Right lobe of liver (tissue), 6 donors: Measurements from ENCODE around the gene SLC14A1. TPM values are rescaled to one million over a fixed set of nuclear protein-coding genes. Genes with fewer than 3 reads are reported as not detected.
A peak's percentile ranks its signal among the peaks of the same experiment; 100 is the strongest.

Experiments used
- ATAC-seq, 4 donors: fragments of 200-7000 bp; cut with Tn5 transposase; one replicate each; pipeline ENCODE4 v1.9.1; 2020; ENCODE audit warnings: mild to moderate bottlenecking in 4 of 4, moderate library complexity in 4 of 4
- DNase-seq, 3 donors: peaks; one replicate each; pipeline ENCODE4 v3.0.0-alpha.2; 2020
- H3K27ac ChIP-seq, 3 donors: fragments of 200-600 bp; one replicate each; pipeline ENCODE4 v1.8.0; 2022
- H3K27me3 ChIP-seq, 2 donors: fragments of 200-600 bp; one replicate each; pipeline ENCODE4 v1.8.0; 2022
- H3K36me3 ChIP-seq, 4 donors: fragments of 200-600 bp; sonication (generic) in 1 of 4; one replicate each; pipeline versions ENCODE4 v1.5.1 to v1.8.0; 2017 to 2022; ENCODE audit warnings: control low read depth in 1 of 4
- H3K4me1 ChIP-seq, 4 donors: fragments of 200-600 bp; sonication (generic) in 1 of 4; one replicate each; pipeline versions ENCODE4 v1.5.1 to v1.8.0; 2017 to 2022; ENCODE audit warnings: control low read depth in 1 of 4
- H3K4me3 ChIP-seq, 3 donors: fragments of 200-600 bp; one replicate each; pipeline ENCODE4 v1.8.0; 2022
- H3K9me3 ChIP-seq, 4 donors: fragments of 200-600 bp; sonication (generic) in 1 of 4; one replicate each; pipeline versions ENCODE4 v1.5.1 to v1.8.0; 2017 to 2022; ENCODE audit warnings: control low read depth in 1 of 4
- POLR2A ChIP-seq: fragments of 450-650 bp; IDR thresholded peaks from one replicate; pipeline ENCODE4 v1.6.1; 2017; ENCODE audit warnings: antibody characterized with exemption, mild to moderate bottlenecking
- WGBS: methylation state at CpG from one replicate; pipeline ENCODE4 v1.1.6; 2018; ENCODE audit warnings: low coverage, low lambda C conversion rate; ENCODE audit not compliant: insufficient coverage; ENCODE audit errors: missing lambda C conversion rate; 5-methylcytosine and 5-hydroxymethylcytosine counted together
- intact Hi-C, 2 donors: fragments of 100-400 bp; cut with DNase I; formaldehyde crosslinking; loops; one replicate each; pipeline versions ENCODE4 v1.11.2 to v1.14.1; 2022
- small RNA-seq, 2 experiments: library from RNA; depleted of rRNA; stranded (forward); fragments of <200 nt; gene quantifications; one replicate each; pipeline ENCODE3, GENCODE V24; 2016
- total RNA-seq, 6 experiments: library from RNA; depleted of rRNA in 2 of 6; stranded (reverse); fragments of >200 nt in 2 of 6; fragmentation: NEBNext Ultra II Directional in 3 of 6; extraction: Animal tissue kit (Norgen Biotek cat#: 25700) in 3 of 6; gene quantifications; one replicate each; pipeline versions ENCODE4 v1.1.0 to v1.2.4, GENCODE V29; 2016 to 2023
- TF ChIP-seq, protein P1 (sequence below), 4 donors: fragments of 200-600 bp in 3 of 4; fragments of 450-650 bp in 1 of 4; IDR thresholded peaks; one replicate each; pipeline versions ENCODE4 v1.5.1 to v1.8.0; 2016 to 2022; ENCODE audit warnings: antibody characterized with exemption in 4 of 4, mild to moderate bottlenecking in 2 of 4
- donor health status: DM: no; HTN: yes; CAD: no.
- donor health status: DM: no; HTN: no; CAD: no.
- donor health status: DM: no; HTN: no; CAD: no.
- donor health status: DM: no; HTN: yes; CAD: no.
- donor health status: DM: no; HTN: yes; CAD: no.

SLC14A1 gene
- total RNA-seq, 6 experiments from 2014 or later, result 0.26 to 1.9 (median 1.0) TPM

- no peak for TF ChIP-seq POLR2A
- TF ChIP-seq, protein P1, sequence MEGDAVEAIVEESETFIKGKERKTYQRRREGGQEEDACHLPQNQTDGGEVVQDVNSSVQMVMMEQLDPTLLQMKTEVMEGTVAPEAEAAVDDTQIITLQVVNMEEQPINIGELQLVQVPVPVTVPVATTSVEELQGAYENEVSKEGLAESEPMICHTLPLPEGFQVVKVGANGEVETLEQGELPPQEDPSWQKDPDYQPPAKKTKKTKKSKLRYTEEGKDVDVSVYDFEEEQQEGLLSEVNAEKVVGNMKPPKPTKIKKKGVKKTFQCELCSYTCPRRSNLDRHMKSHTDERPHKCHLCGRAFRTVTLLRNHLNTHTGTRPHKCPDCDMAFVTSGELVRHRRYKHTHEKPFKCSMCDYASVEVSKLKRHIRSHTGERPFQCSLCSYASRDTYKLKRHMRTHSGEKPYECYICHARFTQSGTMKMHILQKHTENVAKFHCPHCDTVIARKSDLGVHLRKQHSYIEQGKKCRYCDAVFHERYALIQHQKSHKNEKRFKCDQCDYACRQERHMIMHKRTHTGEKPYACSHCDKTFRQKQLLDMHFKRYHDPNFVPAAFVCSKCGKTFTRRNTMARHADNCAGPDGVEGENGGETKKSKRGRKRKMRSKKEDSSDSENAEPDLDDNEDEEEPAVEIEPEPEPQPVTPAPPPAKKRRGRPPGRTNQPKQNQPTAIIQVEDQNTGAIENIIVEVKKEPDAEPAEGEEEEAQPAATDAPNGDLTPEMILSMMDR (IDR thresholded peaks at IDR 0.05), result no peak
- Histone ChIP-seq H3K4me1 (no peaks in the 10 kb centered on the region), H3K27ac (no peak overlapping the region), H3K4me3 (no peak overlapping the region), H3K27me3 (no peaks in the 10 kb centered on the region), H3K36me3 (no peaks in the 10 kb centered on the region), H3K9me3 (no peaks in the 10 kb centered on the region)
- intact Hi-C loops, result no loop called here
- ATAC-seq (no peak), DNase-seq (no peak)
- WGBS, result 93% methylated on average over 4 of the region's 5 CpGs
Observed at GRCh38 chr18:45792506-45793263, 68.7 kb downstream of the SLC14A1 start.

GRCh38 chr18:45793264-45793965 is 69.4 kb downstream of the SLC14A1 start:
- Histone ChIP-seq H3K4me1 (no peaks in the 10 kb centered on the region), H3K4me3 (no peak overlapping the region), H3K36me3 (no peaks in the 10 kb centered on the region), H3K9me3 (no peaks in the 10 kb centered on the region), H3K27me3 (no peaks in the 10 kb centered on the region), H3K27ac (no peak overlapping the region)
- 56% methylated on average over 4 of the region's 4 CpGs for WGBS
- peak in 1 of 3 donors; percentile 25 for DNase-seq
- TF ChIP-seq POLR2A, result no peak
- TF ChIP-seq, protein P1 (IDR thresholded peaks at IDR 0.05), result no peak
- peak in 3 of 4 donors; percentile 29 to 99 (median 52) for ATAC-seq
- intact Hi-C loops, result no loop called here

GRCh38 chr18:45801416-45802004 is 77.5 kb downstream of the SLC14A1 start:
- Histone ChIP-seq H3K4me3 (no peak overlapping the region), H3K27me3 (no peaks in the 10 kb centered on the region), H3K27ac (no peak overlapping the region), H3K4me1 (no peaks in the 10 kb centered on the region), H3K36me3 (no peaks in the 10 kb centered on the region), H3K9me3 (peaks cover 0 to 8% (median 0%) of the 10 kb centered on the region in 4 donors)
- TF ChIP-seq POLR2A, result no peak
- TF ChIP-seq, protein P1 (IDR thresholded peaks at IDR 0.05), result no peak
- whole genome bisulfite sequencing, result 100% methylated on average over 1 of the region's 1 CpG
- DNase-seq (no peak), ATAC-seq (peak in 1 of 4 donors; percentile 41)
- intact Hi-C loops, result no loop called here

Small RNAs within 50 kb of the gene (small RNA-seq; reads per million reads assigned to genes)
- gene AC087685.1, result 0 reads per million in 2 experiments

Other genes with a start within 250 kb of the SLC14A1 start
- gene SLC14A2, start 108.7 kb upstream of the SLC14A1 start, total RNA-seq, result under 1 TPM in 3 of 6 experiments, not detected in 3; 0.04 to 0.10 (median 0.07) TPM
- gene SIGLEC15, start 101.5 kb downstream of the SLC14A1 start, total RNA-seq, result under 1 TPM in 4 of 6 experiments, not detected in 2; 0.12 to 0.35 (median 0.19) TPM
- gene EPG5, start 243.1 kb downstream of the SLC14A1 start, total RNA-seq, result 10 to 100 TPM; 11.6 to 15.2 (median 12.4) TPM